GM18909 (cell line): ENCODE measurements around the gene CEP44.

Experiments used
- ATAC-seq: cut with Tn5 transposase; IDR thresholded peaks from one replicate; pipeline ENCODE4 v1.9.1; 2021; ENCODE audit warnings: mild to moderate bottlenecking; ENCODE audit not compliant: unreplicated experiment, poor library complexity

Gene CEP44

GRCh38 chr4:174283507-174284471 lies at the start of gene CEP44, which contains the start of gene FBXO8:
CEP44 (plus strand) TSS chr4:174283911; CDS start chr4:174299122, 15,211 bp downstream.
FBXO8 (minus strand) TSS chr4:174283667; CDS start chr4:174263092, 20,575 bp downstream.
- ATAC-seq: peak; percentile 69

DNA sequence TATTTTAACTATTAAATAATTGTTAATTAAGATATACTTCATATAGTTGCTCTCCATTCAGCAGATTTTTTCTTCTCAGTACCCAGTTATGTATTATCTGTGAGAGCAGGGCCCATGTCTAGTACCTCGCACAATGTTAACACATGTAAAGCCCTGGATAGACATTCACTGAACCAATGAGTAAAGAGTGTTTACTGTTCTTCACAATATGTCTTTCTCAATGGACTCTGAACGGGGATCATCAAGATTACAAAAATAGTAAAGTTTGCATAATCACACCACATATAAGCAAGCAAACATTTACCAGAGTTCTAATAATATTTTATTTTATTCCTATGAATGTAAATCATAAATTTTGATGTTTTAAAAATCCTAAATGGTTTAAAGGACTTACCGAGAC lies 47.4 kb upstream of the CEP44 start:
- ATAC-seq: no peak

GRCh38 chr4:174241162-174241561 lies 42.5 kb upstream of the CEP44 start:
- ATAC-seq: no peak

- peak; percentile 55 for ATAC-seq
These were observed 39.3 kb upstream of the CEP44 start for GRCh38 chr4:174244441-174244840.

DNA sequence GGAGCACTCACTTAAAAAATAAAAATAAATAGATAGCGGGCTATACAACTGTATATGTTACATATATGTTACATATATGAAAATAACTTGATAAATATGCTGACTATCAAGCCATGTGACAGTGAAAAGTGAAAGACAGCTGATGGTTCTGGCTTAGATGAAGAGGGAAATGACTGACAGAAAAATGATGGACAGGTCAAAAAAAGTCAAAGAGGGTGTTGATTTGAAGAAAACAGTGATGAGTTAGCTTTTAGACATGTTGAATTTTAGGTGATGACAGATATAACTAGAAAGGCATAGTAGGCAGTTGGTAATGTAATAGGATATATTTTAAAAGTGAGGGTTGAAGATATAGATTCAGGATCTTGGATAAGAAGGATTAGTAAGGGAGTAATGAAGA lies 38.0 kb upstream of the CEP44 start:
- ATAC-seq: no peak

DNA sequence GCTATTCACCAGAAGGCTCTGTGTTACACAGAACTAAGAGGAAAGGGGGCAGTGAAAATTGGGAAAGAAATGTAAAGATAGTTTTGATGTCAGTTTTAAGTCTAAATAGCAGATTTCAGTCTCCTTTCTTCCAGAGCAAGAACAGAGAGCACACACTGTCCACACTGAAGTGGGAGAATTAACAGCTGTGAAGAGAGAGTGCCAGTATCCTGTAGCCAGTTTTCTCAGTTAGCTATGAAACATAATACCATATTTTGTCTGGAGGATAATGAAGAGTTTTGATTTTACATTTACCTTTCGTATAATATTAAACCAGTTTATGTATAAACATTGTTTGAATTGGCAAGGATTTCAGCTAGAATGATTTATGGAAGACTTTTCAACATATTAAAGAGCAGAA lies 35.3 kb upstream of the CEP44 start:
- no peak for ATAC-seq

DNA sequence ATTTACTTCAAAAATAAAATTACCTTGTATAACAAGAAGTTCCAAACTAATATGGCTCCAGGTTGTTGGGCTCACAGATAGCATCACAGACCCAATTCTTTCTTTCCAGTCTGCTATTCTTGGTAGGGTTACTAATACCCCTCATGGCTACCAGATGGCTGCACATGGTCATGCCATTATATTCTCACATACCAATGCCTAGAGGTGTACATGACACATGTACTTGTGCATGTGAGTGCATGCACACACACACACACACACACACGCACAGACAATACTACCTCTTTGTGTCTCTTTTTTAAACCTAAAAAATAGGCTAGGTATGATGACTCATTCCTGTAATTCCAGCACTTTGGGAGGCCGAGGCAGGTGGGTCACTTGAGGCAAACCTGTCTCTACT lies 31.3 kb upstream of the CEP44 start:
- ATAC-seq: no peak

DNA sequence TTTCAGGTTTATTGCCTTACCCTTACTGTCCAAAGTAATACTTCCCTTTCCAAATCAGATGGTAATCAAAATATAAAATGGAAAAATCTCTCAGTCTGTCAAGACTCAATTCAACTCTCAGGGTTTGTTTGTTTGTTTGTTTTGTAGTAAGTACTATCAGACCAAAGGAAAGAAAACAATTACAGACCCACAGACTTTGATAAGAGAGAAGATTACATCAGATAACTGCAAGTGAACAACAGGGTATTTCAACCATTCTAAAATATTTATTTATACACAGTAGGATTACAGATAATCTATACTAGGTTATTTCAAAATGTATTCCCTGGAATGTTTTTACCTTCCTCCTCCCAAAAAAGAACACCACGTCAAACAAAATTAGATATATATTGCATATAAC lies 29.1 kb upstream of the CEP44 start:
- no peak for ATAC-seq

GRCh38 chr4:174255374-174255773 lies 28.3 kb upstream of the CEP44 start:
- no peak for ATAC-seq

DNA sequence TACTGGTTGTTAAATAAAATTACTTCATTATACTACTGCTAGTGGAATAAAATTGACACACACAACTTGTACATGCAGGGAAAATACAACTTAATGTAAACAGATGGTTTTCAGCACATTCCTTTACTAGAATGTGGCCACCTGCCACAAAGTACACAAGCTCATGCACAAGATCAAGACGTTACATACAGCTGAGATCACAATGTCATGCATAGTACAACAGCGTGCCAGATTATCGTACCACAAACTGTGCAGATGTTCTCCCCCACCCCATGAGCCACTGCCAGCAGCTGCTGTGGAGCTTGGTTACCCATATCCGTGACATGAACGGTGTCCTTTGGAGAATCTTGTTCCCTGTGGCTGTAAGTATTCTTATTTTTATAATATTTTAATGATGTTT lies 27.9 kb upstream of the CEP44 start:
- ATAC-seq: no peak

DNA sequence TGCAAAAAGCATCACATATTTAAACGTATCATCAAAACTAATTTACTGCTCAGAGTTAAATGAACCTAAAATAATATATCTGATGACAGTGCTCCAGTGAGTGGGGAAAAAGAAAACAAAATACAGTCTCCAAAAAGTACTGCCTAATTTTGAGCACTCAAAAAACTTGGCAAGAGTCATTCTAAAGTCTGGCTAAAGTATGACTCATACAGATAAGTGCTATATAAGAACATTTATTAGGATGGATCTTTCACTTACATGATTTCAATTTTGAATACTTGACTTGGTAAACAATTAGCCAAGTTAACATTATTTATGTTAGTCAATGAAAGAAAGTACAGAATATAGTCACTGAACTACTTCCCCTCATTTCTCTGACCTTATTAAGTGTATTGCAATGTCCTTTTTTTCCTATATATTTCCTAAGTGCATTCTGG lies 27.4 kb upstream of the CEP44 start:
- ATAC-seq: no peak

DNA sequence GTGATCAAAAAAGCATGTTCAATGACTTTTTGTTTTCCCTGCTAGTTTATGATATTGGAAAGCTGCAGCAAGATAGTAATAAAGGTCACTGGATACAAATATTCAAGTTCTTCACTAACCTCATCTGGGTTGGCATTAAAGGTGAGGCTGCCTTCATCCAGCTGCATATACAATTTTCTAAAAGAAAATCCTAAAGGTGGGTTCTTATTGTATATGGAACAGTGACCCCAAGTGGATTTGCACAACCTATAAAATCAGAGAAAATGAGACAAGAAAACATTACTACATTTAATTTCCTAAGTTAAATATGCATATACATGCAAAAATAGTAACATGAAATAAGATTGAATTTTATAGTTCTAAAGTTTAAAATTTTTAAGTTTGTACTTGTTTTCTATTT lies 24.1 kb upstream of the CEP44 start:
- ATAC-seq: no peak

GRCh38 chr4:174260099-174260498 lies 23.6 kb upstream of the CEP44 start:
- ATAC-seq: peak; percentile 85

- peak; percentile 34 for ATAC-seq
These were observed 22.3 kb upstream of the CEP44 start for GRCh38 chr4:174261432-174261831.

GRCh38 chr4:174262624-174263444 lies 20.9 kb upstream of the CEP44 start:
- ATAC-seq: no peak

GRCh38 chr4:174263445-174263736 lies 20.3 kb upstream of the CEP44 start:
- ATAC-seq: no peak

DNA sequence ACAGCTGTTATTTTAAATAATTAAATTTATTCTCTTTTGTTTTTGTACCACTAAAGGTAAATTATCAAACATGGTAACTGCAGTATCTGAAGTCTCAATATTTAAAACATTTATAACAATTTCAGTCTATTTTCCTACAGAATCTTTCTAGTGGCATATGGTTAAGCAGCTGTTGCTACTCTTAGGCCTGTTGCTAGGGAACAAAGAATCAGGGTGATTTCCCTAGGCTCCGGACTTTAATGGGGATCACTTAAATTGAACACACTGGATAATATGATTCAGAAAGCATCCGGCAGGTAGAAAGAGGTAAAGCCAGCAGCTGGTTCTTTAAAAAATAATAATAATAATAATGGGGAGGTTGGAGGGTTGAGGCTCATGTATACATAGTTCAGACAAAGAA lies 17.8 kb upstream of the CEP44 start:
- no peak for ATAC-seq

GRCh38 chr4:174266416-174266815 lies 17.3 kb upstream of the CEP44 start:
- ATAC-seq: no peak

DNA sequence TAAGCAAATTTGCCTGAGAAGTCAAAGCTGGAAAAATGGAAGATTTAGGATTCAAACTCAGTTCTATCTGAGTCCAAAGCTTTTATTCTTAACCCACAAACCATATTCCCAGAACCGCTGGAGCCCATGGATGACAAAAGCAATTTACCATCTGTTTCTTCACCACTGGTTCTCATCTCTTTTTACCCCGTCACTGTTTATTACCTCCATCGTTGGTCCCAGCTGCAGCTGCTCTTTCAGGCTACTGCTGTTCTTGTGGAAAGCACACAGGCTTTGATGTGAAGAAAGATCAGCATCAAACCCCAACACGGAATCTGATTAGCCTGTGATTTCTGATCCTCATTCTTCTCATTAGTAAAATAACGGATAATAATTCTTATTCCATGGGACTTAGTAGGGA lies 9.8 kb upstream of the CEP44 start:
- no peak for ATAC-seq

- ATAC-seq: no peak
These were observed 9.3 kb upstream of the CEP44 start for GRCh38 chr4:174274436-174274835.

- no peak for ATAC-seq
These were observed 8.6 kb upstream of the CEP44 start for GRCh38 chr4:174275101-174275500.
